Ammon's horn (tissue), 1 donor: ENCODE measurements around the gene DDX23.

Source experiments
- DNase-seq: peaks from one replicate; pipeline ENCODE4 v3.0.0-alpha.2; 2016; ENCODE audit warnings: low spot score

The DDX23 gene

DNA sequence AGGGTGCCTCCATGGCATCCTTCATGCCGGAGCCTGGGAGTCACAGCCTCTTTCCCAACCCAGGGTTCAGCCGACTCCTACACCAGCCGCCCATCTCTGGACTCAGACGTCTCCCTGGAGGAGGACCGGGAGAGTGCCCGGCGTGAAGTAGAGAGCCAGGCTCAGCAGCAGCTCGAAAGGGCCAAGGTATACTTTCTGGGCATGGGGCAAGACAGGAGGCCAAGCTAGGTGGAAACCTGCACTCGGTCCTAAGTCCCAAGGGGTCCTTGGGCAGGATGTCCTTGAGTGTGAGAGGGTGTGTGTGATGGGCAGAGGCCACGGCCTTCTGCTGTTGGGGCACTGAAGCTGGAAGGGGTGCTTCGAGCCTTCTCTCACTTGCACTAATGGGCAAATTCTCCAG, 28.7 kb downstream of the DDX23 start:
- DNase-seq = no peak

DNA sequence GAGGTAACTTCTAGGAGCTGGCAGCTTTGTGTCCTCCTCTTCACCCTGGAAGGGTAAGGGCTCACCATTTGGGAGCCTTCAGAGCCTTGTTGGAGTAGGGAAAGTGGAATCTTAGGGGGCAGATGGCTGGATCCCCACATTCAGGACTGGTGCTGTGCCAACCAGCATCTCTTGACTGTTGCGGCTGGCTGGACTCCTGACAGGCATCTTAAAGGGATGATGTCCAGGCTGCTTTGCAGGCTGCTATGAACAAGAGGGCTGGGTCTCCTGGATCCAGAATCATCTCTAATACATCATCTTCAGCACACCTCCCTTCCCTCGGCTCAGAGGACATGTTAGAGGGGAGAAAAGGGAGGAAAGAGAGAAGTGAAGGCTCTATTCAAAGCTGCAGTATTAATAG, 29.3 kb downstream of the DDX23 start:
- no peak for DNase-seq

DNA sequence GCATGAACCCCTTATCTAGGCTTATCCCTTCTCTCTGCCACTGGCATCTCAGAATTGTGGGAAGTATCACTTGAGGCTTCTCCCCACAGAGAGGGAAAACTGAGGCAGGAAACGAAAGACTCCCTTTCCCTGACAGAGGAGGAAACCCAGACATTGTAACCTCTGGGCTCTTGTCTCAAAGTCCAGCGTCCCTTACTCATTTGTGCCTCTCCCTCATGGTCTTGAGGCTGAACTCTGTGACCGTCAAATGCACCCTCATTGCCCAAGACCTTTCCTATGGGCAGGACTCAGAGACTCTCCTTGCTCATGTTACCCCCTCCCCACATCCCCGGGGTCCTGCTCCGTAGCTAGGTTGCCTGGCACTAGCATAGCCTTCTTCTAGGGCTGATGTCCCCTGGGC, 29.8 kb downstream of the DDX23 start:
- no peak for DNase-seq

DNA sequence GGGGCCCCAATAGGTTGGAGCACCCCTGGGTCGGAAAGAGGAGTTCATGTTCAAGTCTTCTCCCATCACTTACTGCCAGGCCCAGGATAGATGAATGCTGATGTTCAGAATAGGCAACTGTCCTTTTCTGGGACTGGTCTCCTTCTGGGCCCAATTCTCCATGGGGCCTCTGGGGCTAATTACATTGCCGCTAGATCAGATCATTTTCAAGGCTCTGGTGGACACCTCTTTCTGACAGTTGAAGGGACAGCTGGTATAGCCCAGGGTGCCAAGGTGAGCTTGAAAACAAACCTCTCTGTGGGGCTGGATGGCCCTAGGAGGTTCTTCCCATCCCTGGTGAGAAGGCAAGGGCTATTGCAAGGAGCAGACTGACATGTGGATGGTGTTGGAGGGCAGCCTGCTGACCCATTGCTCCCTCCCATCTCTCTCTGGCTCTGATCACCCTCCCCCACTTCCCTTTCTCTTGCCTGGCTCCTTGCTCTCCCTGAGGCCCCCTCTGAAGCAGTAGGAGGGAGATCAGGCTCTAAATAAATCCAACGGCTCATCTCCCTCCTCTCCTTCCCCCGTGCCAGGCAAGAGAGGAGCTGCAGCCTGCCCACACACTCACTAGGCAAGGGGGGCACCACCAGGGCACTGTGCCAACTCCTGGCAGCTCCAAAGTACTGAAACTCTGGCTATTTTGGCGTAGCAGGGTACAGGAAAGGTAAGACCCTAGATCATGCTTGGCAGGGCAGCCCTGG, 31.8 kb downstream of the DDX23 start:
- DNase-seq = no peak

DNA sequence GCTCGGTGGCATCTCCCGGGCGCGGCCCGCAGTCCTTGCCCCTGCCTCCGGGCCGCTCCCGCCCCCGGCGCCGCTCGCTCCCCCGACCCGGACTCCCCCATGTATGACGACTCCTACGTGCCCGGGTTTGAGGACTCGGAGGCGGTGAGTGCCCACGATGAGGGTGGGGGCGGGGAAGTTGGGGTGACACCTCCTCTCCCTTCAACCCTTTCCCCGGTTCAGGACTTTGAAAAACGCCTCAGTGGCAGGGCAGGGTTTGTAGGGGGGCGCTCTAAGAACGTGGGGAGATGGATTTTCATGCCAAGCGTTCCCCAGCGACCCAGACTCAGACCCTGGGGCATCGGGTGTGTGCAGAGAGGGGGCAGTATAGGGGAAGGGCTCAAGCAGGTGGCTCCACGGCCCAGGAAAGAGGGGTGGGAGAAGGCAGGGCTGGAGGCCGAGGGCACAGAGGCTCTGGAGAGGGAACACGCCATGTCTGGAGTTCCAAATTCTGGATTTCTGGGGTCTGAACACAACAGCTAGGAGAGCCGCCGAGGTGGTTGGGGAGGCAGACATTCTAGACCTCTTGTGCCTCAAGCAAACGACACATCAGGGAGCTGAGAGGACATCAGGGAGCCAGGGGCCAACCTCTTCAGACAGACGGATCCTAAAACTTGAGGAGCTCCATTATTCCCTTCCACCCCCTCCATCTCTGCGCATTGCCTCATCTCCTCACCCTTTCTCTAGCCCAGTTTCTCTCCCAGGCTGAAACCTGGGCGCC, 33.0 kb downstream of the DDX23 start:
- DNase-seq = no peak

DNA sequence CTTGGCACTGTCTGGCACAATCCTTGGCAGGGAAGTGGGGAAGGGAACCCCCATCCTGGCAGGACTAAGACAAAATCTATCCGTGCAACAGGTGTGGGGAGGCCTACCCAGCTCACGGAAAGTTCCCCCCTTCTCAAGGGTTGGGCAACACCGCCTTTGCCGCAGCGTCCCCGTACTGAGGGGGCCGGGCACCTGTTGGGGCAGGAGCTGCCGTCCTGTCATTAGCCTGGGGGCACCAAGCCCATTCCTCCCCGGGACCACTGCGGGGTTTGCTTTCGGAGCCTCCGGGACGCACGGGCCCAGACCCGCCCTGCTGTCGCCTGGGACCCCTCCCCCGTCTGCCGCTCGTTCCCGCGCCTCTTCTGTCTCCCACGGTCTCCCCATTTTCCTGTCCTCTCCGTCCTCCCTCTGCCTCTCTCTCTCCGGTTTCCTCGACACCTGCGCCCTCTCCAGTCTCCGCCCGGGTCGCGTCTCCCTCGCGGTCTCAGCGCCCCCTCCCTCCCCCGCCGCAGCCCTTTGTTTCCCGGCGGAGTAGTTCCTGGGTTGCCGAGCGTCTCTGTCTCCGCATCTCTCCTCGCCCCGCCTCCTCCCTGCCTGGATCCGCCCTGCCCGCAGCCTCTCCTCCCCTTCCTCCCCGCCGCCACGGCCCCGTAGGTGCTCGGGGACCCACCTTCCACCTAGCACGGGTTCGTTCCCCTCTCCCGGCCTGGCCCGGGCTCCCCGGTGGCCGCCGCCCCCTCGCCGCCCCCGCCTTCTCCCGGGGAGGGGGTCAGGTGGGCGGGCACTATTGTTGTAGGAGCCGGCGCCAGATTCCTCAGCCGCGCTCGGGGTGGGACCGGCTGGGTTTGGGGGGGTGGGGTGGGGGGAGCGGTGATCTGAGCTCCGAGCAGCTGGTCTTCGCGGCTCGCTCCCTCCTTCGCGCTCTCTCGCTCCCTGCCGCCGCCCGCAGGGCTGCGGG, 33.8 kb downstream of the DDX23 start, which contains the start of gene CACNB3:
TSS of gene CACNB3 (plus strand) at position 624 of the 958 bp plus-strand sequence. CDS start 434 bp downstream, outside the sequence.
- DNase-seq = peak; percentile 65

DNA sequence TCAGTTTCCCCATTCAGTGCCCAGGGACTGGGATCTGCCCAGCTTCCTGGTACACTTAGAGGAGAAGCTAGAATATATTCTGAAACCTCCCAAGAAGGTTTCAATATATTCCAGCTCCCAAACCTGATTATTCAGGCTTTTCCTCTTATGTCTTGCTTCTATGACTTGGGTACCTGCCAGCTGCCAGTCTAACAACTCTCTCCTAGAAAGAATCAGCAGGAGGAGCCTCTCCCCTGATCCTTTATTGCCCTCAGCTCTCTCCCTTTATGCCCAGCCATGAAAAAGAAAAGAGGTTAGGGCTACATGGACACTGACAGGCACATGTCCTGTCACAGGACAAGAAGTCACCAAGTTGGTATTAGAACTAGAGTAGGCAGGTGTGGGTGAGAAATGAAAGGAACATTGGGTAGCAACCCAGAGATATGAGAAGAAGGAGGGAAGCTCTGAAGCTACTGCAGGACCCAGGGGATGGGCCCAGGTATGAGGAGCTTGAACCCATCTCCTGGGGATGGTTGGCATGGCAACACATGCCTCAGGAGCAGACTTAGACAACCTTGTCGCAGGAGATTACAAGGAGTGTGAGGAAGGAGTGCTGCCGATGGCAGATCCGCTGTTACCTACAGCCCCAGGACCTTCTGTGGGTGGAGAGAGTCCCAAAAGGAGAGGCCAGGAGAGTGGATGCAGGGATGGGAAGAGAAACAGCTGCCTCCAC, 35.7 kb downstream of the DDX23 start:
- DNase-seq = no peak

DNA sequence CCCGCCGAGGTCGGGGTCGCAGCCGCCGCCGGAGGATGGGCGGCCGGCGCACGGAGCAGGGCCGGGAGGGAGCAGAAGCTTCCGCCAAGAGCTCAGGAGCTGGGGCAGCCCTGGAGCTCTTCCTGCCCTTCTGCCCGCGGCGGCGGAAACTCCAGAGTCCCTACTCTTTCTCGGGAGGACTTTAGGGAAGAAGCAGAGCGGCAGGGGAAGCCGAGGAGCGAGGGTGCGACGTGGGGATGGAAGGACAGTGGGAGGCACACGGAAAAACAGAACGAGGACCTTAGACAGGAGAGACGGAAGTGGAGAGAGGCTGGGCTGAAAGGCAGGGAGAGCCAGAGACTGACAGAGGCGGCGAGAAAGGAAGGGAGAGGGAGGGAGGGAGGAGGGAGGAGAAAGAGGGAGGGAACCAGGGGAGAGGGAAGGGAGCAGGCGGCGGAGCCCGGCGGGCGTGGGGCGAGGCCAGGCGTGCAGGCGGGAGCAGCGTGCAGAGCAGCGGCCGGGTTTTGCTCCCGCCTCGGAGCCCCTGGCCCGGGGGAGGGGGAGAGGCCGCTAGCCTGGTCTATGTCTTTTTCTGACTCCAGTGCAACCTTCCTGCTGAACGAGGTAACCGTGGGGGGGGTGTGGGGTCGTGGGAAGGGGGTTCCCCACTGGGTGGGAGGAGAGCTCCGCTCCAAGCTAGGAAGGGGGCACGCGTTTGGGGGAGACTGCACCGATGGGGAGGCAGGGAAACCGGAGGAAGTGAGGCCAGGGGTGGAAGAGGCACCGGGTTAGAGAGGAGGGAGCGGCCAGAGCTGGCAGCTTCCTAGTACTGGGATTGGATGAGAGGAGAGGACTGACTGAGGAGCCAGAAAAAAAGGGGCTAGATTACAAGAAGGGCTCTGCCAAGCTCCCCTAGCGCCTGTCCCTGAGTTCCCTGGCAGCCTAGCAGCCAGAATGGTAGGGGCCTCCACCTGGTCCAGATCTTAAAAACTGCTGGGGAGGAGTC, 36.5 kb downstream of the DDX23 start:
- DNase-seq = peak; percentile 86

DNA sequence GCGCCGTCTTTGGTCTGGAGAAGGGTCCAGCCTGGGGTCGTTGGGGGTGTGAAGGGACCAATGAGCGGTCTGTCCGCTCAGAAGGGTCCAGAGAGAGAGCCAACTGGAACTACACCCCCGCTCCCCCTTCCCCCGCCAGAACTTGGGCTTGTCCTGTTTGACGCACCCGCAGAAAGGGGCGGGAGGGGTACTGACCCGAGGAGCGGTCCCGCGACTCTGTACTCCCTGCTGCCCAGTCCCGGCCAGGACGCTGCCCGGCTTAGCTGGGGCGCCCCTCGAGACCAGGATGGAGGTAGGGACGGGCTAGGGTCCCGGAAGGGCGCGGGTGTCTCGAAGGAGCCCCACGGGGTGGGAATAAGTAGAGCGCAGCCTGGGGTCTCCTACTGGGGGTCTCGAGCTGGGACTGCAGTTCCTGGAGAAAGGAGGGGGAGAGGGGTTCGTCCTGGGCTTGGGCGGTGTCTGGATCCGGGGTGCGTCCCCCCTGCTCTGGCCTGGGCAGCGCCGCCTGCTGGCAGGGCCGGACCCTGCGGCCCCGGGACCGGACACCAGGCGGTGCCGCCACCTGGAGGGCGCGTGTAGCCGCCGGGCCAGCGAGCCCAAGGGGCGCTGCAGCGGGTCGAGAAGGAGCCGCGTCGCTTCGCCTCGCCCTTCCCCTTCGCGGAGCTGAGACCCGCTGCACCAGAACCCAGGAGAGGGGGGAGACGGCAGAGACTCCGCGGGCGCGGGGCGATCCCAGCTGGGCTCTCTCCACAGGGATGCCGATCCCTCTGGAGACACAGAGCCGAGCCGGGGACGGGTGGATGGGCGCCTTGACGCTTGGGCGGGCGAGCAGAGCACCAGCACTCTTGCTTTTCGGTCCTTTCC, 37.5 kb downstream of the DDX23 start:
- DNase-seq = peak; percentile 73

DNA sequence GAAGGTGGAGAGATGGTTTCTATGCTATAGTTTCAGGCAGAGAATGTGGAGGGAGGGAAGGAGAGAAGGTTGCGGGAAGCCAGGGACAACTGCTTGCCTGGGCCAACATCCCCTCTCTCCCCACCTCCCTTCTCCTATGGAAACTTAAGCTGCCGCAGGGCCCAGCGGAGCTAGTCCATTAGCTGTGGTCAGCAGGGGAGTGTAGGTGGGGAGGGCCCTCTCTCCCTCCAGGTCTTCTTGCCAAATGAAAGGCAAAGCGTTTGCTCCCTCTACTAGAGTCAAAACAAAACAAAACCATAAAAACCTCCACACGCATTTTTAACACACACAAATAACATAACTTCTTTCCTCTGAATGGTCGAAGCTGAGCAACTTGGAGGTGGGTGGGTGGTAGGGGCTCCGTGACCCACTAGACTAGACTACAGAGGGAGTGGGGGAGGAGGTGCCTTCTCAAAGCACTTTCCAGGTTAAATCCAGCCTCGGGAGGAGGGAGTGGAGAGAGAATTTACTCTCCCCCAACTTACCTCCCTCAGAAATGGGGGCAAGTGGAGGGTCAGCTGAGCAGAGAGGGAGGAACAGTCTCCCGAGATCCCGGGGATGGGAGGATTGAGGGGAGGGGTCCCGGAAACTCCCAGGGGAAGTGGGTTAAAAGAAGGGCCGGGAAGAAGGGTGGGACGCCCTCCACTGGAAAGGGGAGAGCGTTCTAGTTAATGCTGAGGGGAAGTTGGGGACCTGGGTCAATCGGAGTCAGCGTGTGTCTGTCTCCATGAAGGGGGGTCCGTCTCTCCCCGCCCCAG, 38.3 kb downstream of the DDX23 start:
- DNase-seq = no peak

DNA sequence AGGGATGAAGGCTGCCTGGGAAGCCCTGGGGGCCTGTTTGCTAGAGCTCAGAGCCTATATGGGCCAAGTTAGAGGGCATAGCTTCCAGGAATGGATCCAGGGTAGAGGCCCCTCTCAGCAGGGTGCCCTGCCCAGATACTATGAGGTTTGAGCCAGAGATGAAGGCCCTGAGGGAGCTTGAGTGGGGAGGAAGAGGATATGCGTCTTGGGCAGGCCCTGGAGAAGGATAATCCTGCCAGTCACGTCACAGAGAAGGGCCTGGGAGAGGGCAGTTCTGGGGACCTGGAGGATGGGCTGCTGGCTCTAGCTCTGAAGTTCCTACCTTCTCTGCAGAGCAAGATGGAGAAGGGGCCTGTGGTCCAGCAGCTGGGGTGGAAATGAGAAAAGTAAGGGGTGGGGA, 39.6 kb downstream of the DDX23 start:
- DNase-seq = no peak

DNA sequence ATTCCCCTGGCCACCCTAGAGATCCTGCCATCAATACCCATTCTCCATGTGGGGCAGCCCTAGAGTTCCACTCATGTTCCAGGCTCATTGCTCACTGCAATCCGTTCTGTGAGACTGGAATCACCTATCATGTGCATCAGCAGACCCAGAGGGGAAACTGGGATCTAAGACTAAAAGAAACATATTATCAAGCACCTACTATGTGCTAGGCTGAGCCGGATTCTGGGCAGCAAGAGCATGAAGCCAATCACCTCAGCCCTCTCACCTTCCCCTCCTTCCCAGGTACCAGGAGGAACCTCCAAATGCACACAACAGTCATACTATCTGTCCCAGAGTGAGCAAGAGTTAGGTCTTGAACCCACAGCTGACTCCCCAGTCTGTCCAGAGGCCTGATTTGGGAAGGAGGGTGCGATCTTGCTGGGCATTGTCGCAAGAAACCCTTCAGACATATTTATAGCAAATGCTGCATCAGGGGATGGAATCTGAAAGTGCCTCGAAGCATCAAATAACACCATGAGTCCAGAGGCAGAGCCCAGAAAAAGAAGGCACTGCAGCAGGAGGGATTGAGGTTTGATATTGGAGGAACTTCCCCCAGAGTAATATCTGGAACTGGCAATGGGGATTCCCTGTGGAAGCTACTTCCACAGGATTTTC, 40.4 kb downstream of the DDX23 start:
- no peak for DNase-seq

DNA sequence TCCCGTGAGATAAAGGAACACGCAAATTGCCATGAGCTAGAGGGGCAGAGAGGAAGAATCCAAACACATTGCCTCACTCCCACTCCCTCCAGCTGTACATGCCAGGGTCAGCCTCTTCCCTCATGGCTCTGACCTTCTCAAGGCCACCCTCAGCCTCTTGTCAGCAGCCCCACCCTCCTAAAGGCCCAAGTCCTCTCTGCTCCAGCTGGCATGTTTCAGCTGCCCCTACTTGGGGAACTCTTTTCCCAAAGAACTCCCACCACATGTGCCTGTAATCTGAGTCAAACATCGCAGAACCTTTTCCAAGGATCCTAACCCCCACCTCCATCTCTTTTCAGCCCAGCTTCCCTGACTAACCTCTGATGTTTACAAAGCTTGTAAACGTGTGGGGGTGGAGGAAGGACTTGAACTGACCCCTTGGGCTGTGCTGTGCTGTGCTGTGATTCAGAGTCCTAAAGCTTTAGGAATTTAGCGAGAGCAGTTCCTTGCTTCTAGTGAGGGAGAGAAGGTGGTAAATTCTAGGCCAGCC, 41.0 kb downstream of the DDX23 start:
- no peak for DNase-seq

DNA sequence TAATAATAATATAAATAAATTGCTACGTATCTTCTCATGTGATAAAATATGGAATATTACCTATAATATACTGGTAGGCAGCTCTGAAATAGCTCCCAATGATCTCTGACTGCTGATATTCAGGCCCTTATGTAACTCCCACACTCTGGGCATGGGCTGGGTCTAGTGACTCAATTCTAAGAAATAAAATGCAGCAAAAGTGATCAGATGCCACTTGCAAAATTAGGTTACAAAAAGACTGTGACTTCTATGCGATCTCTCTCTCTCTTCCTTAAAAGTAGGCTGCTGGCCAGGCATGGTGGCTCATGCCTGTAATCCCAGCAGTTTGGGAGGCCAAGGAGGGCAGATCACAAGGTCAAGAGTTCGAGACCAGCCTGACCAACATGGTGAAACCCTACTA, 44.0 kb downstream of the DDX23 start:
- no peak for DNase-seq

DNA sequence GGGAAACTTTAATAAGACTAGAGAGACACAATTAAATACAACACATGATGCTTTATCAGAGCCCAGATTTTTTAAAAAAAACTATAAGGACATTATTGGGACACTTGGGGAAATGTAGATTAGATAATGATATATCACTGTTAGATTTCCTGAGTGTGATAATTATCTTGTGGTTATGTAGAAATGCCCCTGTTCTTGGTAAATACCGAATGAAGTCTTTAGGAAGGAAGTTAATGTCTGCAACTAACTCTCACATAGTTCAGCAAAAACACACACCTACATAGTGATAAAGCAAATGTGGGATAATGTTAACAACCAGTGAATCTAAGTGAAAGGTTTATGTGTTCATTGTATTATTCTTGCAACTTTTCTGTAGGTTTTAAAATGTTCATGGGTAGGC, 48.3 kb downstream of the DDX23 start:
- DNase-seq = no peak

DNA sequence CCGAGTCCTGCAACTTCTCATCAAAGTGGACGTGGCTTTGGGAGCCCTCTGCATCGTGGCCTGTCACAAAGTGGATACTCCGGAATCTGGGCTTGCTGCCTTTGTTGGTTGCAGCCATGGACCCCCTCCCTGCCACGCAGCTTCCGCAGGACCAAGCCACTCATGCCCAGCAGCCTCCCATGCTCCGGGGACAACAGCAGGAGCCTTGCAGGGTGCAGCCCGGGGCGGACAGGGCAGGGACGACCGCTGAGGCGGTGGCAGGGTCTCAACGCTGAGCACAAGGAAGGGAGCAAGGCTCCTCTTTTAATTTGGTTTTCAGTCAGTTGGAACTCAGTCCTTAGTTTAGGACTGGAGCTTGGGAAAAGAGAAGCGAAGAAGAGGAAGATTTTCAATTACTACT, 51.0 kb downstream of the DDX23 start:
- no peak for DNase-seq

DNA sequence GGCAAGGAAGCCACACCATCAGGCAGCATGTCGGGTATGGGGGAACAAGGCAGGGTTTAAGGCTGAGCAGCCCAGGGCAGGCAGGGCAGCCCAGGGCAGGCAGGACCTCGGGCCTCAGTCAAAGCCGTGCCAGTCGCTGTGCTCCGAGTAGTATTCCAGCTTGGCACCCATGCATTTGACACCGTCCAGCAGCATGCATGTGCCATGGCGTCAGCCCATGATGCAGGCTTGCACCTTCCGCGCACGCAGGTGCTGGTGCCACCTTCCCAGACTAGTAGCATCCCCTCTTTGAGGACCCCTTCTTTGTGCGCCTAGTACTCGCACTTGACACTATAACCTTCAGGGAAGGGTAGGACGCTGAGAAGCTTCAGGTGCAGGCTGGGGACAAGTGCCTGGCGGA, 51.5 kb downstream of the DDX23 start:
- DNase-seq = no peak

DNA sequence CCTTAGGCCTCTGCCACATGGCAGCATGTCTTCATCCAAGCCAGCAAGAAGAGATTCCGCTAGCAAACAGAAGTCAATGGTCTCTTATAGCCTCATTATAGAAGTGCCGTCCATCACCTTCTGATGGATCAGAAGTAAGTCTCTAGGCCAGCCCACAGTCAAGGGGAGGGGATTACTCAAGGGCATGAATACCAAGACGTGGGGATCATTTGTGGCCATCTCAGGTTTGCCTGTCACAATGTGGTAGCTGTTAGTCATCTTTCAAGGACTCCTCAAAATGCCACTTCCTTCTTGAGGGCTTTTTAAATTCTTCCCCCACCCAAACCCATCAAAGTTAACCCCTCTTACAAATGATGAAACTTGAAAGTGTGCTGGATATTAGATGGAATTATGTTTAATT, 55.0 kb downstream of the DDX23 start:
- no peak for DNase-seq
